ENCODE data around the gene DKKL1. TPM values are rescaled to one million over a fixed set of nuclear protein-coding genes. Genes with fewer than 3 reads are reported as not detected.
A peak's percentile ranks its signal among the peaks of the same experiment; 100 is the strongest.

Gene DKKL1
- total RNA-seq, 1 donor: not detected

DNA sequence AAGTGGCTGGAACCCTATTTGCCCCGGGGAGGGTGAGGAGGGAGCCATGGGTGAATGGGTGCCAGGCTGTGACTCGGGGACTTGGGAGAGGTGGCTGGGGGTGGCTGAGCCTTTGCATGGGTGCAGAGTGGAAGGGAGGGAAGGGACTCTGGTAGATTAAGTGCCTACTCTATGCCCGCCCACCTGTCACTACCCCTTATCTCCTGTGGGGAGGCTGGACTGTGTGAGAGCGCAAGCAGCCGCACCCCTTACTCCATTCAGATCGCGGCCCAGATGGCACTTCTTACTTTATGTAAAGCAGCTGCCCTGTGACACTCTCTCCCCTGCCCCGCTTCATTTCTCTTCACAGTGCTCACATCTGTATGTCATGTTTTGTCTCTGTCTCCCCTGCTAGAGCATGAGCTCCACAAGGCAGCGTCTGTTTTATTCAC is 27.3 kb downstream of the DKKL1 start:
- H3K4me3 ChIP-seq (ENCODE audit: low read depth, low read length): no peak overlapping the region
- no peak for TF ChIP-seq CTCF (IDR thresholded peaks at IDR 0.05; ENCODE audit: insufficient read depth, low read depth, low read length)
- DNase-seq (ENCODE audit: low read depth): no peak

GRCh38 chr19:49391581-49392399 is 28.1 kb downstream of the DKKL1 start:
- peak; percentile 74 for DNase-seq (ENCODE audit: low read depth)
- peak; percentile 84 for TF ChIP-seq CTCF (IDR thresholded peaks at IDR 0.05; ENCODE audit: insufficient read depth, low read depth, low read length)
- H3K4me3 ChIP-seq (ENCODE audit: low read depth, low read length): no peak overlapping the region

DNA sequence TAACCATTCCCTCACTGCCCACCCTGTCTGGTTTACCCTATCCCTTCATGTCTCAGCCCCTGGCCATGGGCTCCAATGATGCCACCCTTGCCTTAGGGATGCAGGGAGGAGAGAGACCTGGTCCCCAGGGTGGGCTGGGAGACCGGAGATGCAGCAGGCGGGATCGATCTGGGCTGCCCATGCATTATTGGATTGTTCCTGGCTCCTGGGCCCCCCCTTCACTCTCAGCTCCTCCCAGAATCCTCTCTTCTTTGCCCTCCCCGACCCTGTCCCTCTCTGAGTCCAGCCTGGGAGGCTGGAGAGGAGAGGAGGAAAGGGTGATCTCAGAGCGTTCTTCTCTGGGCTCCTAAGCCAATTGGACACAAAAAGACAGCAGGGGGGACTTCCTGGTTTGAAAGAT is 30.2 kb downstream of the DKKL1 start:
- no peak overlapping the region for H3K4me3 ChIP-seq (ENCODE audit: low read depth, low read length)
- no peak for TF ChIP-seq CTCF (IDR thresholded peaks at IDR 0.05; ENCODE audit: insufficient read depth, low read depth, low read length)
- DNase-seq (ENCODE audit: low read depth): no peak

DNA sequence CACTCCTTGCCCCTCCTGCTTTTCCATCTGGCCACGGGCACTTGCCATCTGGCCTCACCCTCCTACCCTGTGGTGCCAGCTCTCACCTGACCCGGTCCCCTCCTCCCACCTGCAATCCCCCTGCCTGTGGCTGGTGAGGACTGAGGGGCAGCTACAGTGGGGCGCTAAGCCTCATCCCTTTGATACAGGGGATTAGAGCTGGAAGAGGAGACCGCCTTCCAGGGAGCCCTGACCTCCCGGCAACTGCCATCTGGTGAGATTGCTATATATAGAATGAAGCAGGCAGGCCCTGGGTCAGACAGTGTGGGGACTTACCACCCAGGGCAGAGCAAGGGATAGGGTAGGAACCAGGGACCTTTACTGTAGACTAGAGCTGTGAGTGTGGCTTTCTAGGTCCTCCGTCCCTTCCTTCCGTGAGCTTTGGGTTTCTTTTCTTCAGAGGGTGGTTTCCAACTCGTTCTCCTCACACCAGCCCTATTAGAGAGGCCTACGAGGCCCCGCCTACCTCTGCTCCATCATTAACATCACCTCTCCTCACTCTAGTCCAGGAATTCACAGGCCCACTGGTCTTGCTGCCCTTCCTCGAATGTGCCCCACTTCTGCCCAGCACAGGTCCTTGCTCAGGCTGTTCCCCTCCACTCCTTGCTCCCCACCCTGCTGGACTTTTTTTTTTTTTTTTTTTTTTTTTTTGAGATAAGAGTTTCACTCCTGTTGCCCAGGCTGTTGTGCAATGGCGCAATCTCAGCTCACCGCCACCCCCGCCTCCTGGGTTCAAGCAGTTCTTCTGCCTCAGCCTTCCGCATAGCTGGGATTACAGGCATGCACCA is 32.1 kb downstream of the DKKL1 start:
- DNase-seq (ENCODE audit: low read depth): peak; percentile 27
- TF ChIP-seq CTCF (IDR thresholded peaks at IDR 0.05; ENCODE audit: insufficient read depth, low read depth, low read length): no peak
- no peak overlapping the region for H3K4me3 ChIP-seq (ENCODE audit: low read depth, low read length)

DNA sequence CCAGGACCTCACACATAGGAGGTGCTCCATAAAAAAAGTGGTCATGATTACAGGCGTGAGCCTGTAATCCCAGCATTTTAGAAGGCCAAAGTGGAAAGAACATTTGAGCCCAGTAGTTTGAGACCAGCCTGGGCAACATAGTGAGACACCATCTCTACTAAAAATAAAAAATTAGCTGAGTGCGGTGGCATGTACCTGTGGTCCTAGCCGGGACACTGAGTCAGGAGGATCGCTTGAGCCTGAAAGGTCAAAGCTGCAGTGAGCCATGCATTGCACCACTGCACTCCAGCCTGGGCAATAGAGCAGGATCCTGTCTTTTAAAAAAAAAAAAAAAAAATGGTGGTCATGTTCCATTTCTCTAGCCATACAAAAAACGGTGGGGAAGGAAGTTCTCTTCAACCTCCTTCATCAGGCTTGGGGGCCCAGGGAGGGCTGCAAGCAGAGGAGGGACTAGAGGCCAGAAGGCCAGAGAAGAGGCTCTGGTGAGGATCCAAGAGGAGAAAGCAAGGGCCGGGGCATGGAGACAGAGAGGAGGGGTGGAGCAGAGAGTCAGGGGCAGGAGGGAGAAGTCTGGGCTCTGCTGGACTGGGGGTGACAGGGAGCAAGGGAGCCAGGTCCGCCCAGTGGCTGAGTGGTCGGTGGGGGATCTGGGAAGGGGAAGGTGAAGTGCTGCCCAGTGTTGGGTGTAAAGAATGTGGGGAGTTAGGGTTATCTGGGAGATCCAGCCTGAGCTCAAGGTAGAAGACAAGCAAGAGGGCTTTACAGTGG is 33.2 kb downstream of the DKKL1 start:
- TF ChIP-seq CTCF (IDR thresholded peaks at IDR 0.05; ENCODE audit: insufficient read depth, low read depth, low read length): no peak
- no peak for DNase-seq (ENCODE audit: low read depth)
- no peak overlapping the region for H3K4me3 ChIP-seq (ENCODE audit: low read depth, low read length)

- TF ChIP-seq CTCF (IDR thresholded peaks at IDR 0.05; ENCODE audit: insufficient read depth, low read depth, low read length): no peak
- no peak for DNase-seq (ENCODE audit: low read depth)
- no peak overlapping the region for H3K4me3 ChIP-seq (ENCODE audit: low read depth, low read length)
Measured at GRCh38 chr19:49398001-49398615, 34.4 kb downstream of the DKKL1 start.

Data from fibroblast of villous mesenchyme (primary cell).